Ishikawa (cell line): ENCODE data around the gene NARF.

Experiments used
- CEBPB ChIP-seq: IDR thresholded peaks from 2 replicates; pipeline ENCODE4 v1.6.1; 2012
- CREB1 ChIP-seq: IDR thresholded peaks from 2 replicates; pipeline ENCODE4 v1.6.1; 2012; ENCODE audit warnings: low read depth
- EP300 ChIP-seq: IDR thresholded peaks from 2 replicates; pipeline ENCODE4 v1.6.1; 2012; ENCODE audit warnings: borderline replicate concordance
- FOXM1 ChIP-seq: IDR thresholded peaks from 2 replicates; pipeline ENCODE4 v1.6.1; 2012; ENCODE audit warnings: low read depth, borderline replicate concordance
- NFIC ChIP-seq: IDR thresholded peaks from 2 replicates; pipeline ENCODE4 v1.6.1; 2012
- RAD21 ChIP-seq: IDR thresholded peaks from 2 replicates; pipeline ENCODE4 v1.6.1; 2012; ENCODE audit warnings: low read depth
- TAF1 ChIP-seq: IDR thresholded peaks from 2 replicates; pipeline ENCODE4 v1.6.1; 2012; ENCODE audit warnings: low read depth, mild to moderate bottlenecking
- TEAD4 ChIP-seq: IDR thresholded peaks from 2 replicates; pipeline ENCODE4 v1.6.1; 2012
- YY1 ChIP-seq: IDR thresholded peaks from 2 replicates; pipeline ENCODE4 v1.6.1; 2012; ENCODE audit warnings: low read depth
- TF ChIP-seq, protein P1 (sequence below): IDR thresholded peaks from 2 replicates; pipeline ENCODE4 v1.6.1; 2012; ENCODE audit warnings: low read depth, mild to moderate bottlenecking
- TF ChIP-seq, protein P2 (sequence below): IDR thresholded peaks from 2 replicates; pipeline ENCODE4 v1.6.1; 2012
- TF ChIP-seq, protein P3 (sequence below): IDR thresholded peaks from 2 replicates; pipeline ENCODE4 v1.6.1; 2012

DNA sequence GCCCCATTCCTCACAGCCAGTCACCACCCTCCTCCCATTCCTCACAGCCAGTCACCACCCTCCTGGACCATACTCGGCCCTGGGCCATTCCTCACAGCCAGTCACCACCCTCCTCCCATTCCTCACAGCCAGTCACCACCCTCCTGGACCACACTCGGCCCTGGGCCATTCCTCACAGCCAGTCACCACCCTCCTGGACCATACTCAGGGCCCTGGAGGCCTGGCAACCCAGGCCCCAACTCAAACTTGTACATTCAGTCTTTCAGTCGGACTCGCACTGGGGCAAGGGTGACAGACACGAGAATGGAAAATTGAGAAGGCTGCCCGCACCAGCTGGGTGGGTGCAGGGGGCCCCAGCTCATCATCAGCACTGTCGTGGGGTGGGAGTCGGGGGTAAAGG lies 30.6 kb downstream of the NARF start:
- TF ChIP-seq TEAD4 (no peak), YY1 (no peak), FOXM1 (no peak), EP300 (no peak), TAF1 (no peak), RAD21 (no peak), CEBPB (no peak), NFIC (no peak), CREB1 (no peak)
- TF ChIP-seq, protein P1, sequence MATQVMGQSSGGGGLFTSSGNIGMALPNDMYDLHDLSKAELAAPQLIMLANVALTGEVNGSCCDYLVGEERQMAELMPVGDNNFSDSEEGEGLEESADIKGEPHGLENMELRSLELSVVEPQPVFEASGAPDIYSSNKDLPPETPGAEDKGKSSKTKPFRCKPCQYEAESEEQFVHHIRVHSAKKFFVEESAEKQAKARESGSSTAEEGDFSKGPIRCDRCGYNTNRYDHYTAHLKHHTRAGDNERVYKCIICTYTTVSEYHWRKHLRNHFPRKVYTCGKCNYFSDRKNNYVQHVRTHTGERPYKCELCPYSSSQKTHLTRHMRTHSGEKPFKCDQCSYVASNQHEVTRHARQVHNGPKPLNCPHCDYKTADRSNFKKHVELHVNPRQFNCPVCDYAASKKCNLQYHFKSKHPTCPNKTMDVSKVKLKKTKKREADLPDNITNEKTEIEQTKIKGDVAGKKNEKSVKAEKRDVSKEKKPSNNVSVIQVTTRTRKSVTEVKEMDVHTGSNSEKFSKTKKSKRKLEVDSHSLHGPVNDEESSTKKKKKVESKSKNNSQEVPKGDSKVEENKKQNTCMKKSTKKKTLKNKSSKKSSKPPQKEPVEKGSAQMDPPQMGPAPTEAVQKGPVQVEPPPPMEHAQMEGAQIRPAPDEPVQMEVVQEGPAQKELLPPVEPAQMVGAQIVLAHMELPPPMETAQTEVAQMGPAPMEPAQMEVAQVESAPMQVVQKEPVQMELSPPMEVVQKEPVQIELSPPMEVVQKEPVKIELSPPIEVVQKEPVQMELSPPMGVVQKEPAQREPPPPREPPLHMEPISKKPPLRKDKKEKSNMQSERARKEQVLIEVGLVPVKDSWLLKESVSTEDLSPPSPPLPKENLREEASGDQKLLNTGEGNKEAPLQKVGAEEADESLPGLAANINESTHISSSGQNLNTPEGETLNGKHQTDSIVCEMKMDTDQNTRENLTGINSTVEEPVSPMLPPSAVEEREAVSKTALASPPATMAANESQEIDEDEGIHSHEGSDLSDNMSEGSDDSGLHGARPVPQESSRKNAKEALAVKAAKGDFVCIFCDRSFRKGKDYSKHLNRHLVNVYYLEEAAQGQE, result no peak
- TF ChIP-seq, protein P2, sequence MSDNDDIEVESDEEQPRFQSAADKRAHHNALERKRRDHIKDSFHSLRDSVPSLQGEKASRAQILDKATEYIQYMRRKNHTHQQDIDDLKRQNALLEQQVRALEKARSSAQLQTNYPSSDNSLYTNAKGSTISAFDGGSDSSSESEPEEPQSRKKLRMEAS, result no peak
- TF ChIP-seq, protein P3, sequence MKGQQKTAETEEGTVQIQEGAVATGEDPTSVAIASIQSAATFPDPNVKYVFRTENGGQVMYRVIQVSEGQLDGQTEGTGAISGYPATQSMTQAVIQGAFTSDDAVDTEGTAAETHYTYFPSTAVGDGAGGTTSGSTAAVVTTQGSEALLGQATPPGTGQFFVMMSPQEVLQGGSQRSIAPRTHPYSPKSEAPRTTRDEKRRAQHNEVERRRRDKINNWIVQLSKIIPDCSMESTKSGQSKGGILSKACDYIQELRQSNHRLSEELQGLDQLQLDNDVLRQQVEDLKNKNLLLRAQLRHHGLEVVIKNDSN, result no peak
